GM15510 (cell line): ENCODE results near the gene MUSK.

ENCODE experiments used
- POLR2A ChIP-seq: IDR thresholded peaks from 3 replicates; pipeline ENCODE4 v1.6.1; 2011; ENCODE audit warnings: borderline replicate concordance; ENCODE audit not compliant: insufficient read length; ENCODE audit errors: extremely low read depth

MUSK gene

GRCh38 chr9:110659891-110660541 is 8.6 kb upstream of the MUSK start:
- no peak for TF ChIP-seq POLR2A

- TF ChIP-seq POLR2A: no peak
Measured at GRCh38 chr9:110669433-110669832, 842 bp downstream of the MUSK start.

GRCh38 chr9:110671849-110672248 is 3.3 kb downstream of the MUSK start:
- no peak for TF ChIP-seq POLR2A

DNA sequence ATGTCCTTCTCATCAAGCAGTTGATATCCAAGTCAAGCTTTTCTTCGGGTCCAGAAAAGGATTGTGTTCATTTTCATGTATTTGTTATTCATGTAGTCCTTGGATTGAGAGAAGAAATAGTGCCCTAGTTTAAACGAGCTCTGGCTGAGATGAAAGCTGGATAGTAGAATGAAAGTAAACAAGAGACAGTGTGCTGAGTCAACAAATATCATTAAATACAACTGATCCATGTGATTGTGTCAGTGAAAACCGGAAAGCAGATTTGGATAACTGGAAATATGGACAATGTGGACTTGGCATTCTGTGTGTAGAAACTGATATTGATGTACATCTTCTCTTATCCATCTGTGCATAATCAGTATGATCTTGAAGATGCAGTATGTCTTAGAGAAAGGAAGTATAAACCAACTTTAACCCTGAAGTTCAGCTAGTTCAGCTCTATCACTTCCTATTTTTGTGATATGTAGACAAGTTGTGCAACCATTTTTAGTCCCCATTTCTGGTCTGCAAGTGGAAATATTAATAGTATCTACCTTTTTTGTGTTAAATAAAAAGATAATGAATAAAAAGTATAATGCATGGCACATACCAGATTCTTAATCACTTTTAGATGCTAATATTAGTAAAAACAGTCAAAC is 4.4 kb downstream of the MUSK start:
- TF ChIP-seq POLR2A: no peak

- TF ChIP-seq POLR2A: no peak
Measured at GRCh38 chr9:110687497-110687896, 18.9 kb downstream of the MUSK start.

GRCh38 chr9:110688329-110688728 is 19.7 kb downstream of the MUSK start:
- TF ChIP-seq POLR2A: no peak

- TF ChIP-seq POLR2A: no peak
Measured at GRCh38 chr9:110691002-110691549, 22.5 kb downstream of the MUSK start.

GRCh38 chr9:110700953-110701352 is 32.4 kb downstream of the MUSK start:
- TF ChIP-seq POLR2A: no peak

DNA sequence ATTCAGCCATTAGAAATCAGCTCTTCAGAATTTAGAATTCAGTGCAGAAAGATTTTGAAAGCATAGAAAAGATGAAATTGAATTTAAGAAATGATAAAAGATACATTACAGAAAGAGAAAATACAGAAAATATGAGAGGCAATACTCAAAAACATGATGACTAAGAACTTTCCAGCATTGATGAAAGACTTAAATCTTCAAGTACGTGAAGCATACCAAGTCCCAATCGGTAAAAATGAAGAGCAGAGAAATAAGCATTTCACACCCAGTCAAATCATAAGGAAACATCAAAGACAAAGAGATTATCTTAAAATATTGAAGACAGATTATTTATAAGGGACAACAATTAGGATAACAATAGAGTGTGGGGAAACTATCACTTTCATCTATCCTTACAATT is 35.1 kb downstream of the MUSK start:
- no peak for TF ChIP-seq POLR2A

DNA sequence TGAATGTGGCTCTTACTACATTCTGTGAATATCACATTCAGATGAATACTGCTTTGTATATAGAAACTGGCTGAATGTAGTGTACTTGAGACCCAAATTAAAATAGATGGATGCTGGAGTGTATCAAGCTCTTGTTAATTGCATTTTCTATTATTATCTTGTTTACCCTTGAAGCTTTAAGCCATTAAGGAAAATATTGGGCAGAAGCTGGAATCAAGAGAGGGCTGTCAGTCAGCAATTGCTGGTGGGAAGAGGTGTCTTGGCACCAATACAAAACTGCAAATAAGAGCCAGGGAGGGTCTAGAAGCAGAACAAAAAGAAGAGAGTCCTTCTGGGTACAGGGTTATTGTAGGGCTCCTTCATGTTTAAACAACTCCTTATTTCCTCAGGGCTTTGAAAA is 38.8 kb downstream of the MUSK start:
- TF ChIP-seq POLR2A: no peak

DNA sequence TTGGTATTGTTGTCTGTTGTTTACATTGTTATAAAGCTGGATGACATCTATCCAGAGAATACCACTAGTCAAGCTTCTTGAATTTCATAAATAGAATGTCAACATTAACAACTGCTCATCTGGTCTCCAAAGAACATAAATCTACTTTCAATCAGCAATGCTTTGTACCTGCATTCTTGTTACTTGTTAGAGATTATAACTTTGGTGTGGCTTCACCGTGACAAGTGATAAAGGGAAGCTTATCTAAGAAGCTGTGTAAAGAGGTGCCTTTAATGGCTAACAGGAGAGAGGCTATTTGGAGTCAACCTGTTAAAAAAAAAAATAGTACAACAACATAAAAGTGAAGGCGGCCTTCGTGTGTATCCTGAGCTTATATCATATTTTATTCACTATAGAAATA is 41.8 kb downstream of the MUSK start:
- no peak for TF ChIP-seq POLR2A

DNA sequence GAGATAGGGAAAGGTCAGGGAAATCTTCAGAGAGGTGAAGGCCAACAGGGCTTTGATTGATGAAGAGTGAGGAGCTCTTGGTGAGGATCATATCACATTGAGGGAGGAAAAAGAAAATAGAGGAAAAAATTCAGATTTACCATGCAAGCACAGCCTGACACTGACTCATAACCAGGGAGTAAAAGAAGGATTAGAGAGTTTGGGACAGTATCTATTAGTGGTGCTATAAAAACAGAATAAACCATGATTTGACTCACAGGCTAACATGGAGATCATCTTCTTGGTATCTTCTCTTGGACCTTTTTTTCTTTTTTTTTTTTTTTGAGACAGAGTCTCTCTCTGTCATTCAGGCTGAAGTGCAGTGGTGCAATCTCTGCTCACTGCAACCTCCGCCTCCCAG is 44.4 kb downstream of the MUSK start:
- TF ChIP-seq POLR2A: no peak

GRCh38 chr9:110714314-110714713 is 45.7 kb downstream of the MUSK start:
- no peak for TF ChIP-seq POLR2A

- no peak for TF ChIP-seq POLR2A
Measured at GRCh38 chr9:110728058-110728457, 59.5 kb downstream of the MUSK start.

- TF ChIP-seq POLR2A: no peak
Measured at GRCh38 chr9:110729641-110730040, 61.0 kb downstream of the MUSK start.

DNA sequence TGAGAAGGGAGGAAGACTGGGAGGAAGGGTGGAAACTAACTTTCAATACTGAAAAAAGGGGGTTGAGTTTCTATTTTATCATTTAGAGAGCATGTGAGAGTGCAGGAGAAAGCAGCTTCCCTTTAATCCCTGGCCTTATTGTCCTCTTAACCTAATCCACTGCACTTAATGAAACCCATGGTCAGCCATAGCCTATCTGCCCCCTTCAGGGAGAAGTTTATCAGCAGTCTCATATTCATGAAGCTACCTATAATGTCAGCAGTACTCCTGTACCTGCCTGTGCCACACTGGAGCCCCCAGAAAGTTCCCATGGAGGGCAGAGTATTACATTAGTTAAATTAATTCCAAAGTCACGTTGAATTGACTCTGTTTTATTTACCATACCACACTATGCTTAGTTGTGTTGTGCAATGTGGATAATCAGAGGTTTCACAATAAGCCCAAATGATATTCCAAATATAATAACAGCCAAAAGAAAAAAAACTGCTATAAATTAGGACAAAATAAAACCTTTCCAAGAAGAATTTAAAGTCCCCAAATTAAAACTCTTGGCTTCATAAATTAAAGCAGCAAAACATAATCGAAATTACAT is 62.9 kb downstream of the MUSK start:
- TF ChIP-seq POLR2A: no peak
